Smooth muscle cell (in vitro differentiated cells): ENCODE results near the gene TOM1L2. TPM values are rescaled to one million over a fixed set of nuclear protein-coding genes. Genes with fewer than 3 reads are reported as not detected.

Experiments
- DNase-seq: peaks from one replicate; lab custom pipeline; 2025; ENCODE audit not compliant: unreplicated experiment; lab: John Stamatoyannopoulos, UW
- H2AFZ ChIP-seq: fragments of 200-600 bp; sonication (generic); 2 replicates; pipeline ENCODE4 v1.6.0; 2016; ENCODE audit warnings: antibody characterized with exemption, low read depth, mild to moderate bottlenecking
- H3F3A ChIP-seq: fragments of 200-600 bp; sonication (generic); 2 replicates; pipeline ENCODE4 v1.6.0; 2017; ENCODE audit warnings: antibody characterized with exemption, low read depth
- H3K27ac ChIP-seq: fragments of 200-600 bp; sonication (generic); 2 replicates; pipeline ENCODE4 v1.5.1; 2016; ENCODE audit warnings: low read depth, mild to moderate bottlenecking
- H3K27me3 ChIP-seq: fragments of 200-600 bp; sonication (generic); 2 replicates; pipeline ENCODE4 v1.6.1; 2016; ENCODE audit warnings: low read depth, mild to moderate bottlenecking
- H3K36me3 ChIP-seq: fragments of 200-600 bp; sonication (generic); 2 replicates; pipeline ENCODE4 v1.5.1; 2016; ENCODE audit warnings: low read depth
- H3K4me1 ChIP-seq: fragments of 200-600 bp; sonication (generic); 2 replicates; pipeline ENCODE4 v1.5.1; 2016; ENCODE audit warnings: low read depth
- H3K4me2 ChIP-seq: fragments of 200-600 bp; sonication (generic); 2 replicates; pipeline ENCODE4 v1.6.0; 2016; ENCODE audit warnings: mild to moderate bottlenecking
- H3K4me3 ChIP-seq: fragments of 200-600 bp; sonication (generic); 2 replicates; pipeline ENCODE4 v1.5.1; 2016; ENCODE audit warnings: mild to moderate bottlenecking
- H3K79me2 ChIP-seq: fragments of 200-600 bp; sonication (generic); 2 replicates; pipeline ENCODE4 v1.6.0; 2016; ENCODE audit warnings: low read depth, mild to moderate bottlenecking
- H3K9ac ChIP-seq: fragments of 200-600 bp; sonication (generic); 2 replicates; pipeline ENCODE4 v1.6.0; 2016; ENCODE audit warnings: low read depth
- H3K9me3 ChIP-seq: fragments of 200-600 bp; sonication (generic); replicated peaks from 2 replicates; pipeline ENCODE4 v1.5.1; 2016; ENCODE audit warnings: low read depth
- H4K20me1 ChIP-seq: fragments of 200-600 bp; sonication (generic); 2 replicates; pipeline ENCODE4 v1.6.0; 2016; ENCODE audit warnings: low read depth
- WGBS: methylation state at CpG from one replicate; pipeline ENCODE4 v1.1.7; 2016; ENCODE audit warnings: low lambda C conversion rate; 5-methylcytosine and 5-hydroxymethylcytosine counted together
- polyA plus RNA-seq: library from polyadenylated mRNA; unstranded; fragments of >200 nt; fragmentation: Nextera tagmentation; extraction: Ambion mirVana; gene quantifications from 2 replicates; pipeline ENCODE4 v1.2.1, GENCODE V29; 2016
- total RNA-seq: library from RNA; depleted of rRNA; stranded (reverse); fragments of >200 nt; gene quantifications from 2 replicates; pipeline ENCODE4 v1.2.3, GENCODE V29; 2014
- TF ChIP-seq, protein P1 (sequence below): fragments of 200-600 bp; sonication (generic); IDR thresholded peaks from 2 replicates; pipeline ENCODE4 v1.5.1; 2017; ENCODE audit warnings: borderline replicate concordance, mild to moderate bottlenecking, antibody characterized with exemption; ENCODE audit not compliant: insufficient read depth, poor library complexity, severe bottlenecking

TOM1L2 gene
- total and polyA plus RNA-seq, 2 experiments from 2014 or later: 20.3 to 27.0 TPM

DNA sequence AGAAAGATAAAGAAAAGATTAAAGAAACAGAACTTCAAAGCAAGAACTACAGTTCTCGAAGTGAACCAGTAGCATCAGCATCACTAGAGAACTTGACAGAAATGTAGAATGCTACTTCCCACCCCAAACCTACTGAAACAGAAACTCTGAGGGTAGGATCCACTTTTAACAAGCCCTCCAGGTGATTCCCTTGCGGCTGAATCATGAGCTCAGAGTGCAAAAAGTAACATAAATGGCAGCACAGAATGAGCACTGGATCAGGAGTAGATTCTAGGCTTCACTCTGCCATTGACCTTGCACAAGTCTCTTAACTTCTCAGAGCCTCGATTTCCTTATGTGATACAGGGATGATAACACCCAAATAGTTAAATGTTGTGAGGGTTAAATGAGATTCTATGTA is 5.8 kb downstream of the TOM1L2 start:
- Histone ChIP-seq H3K36me3 (no peaks in the 10 kb centered on the region), H3K4me1 (peaks cover 2% of the 10 kb centered on the region), H3K4me3 (no peak overlapping the region), H4K20me1 (peaks cover 76% of the 10 kb centered on the region), H3K27ac (no peak overlapping the region), H3K27me3 (no peaks in the 10 kb centered on the region), H3K9ac (no peak overlapping the region), H3K79me2 (peaks cover 94% of the 10 kb centered on the region), H3K4me2 (no peak overlapping the region), H3K9me3 (no peaks in the 10 kb centered on the region), H3F3A (no peaks in the 10 kb centered on the region), H2AFZ (no peak overlapping the region)
- TF ChIP-seq, protein P1, sequence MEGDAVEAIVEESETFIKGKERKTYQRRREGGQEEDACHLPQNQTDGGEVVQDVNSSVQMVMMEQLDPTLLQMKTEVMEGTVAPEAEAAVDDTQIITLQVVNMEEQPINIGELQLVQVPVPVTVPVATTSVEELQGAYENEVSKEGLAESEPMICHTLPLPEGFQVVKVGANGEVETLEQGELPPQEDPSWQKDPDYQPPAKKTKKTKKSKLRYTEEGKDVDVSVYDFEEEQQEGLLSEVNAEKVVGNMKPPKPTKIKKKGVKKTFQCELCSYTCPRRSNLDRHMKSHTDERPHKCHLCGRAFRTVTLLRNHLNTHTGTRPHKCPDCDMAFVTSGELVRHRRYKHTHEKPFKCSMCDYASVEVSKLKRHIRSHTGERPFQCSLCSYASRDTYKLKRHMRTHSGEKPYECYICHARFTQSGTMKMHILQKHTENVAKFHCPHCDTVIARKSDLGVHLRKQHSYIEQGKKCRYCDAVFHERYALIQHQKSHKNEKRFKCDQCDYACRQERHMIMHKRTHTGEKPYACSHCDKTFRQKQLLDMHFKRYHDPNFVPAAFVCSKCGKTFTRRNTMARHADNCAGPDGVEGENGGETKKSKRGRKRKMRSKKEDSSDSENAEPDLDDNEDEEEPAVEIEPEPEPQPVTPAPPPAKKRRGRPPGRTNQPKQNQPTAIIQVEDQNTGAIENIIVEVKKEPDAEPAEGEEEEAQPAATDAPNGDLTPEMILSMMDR: no peak
- 90% methylated on average over 3 of the region's 3 CpGs for WGBS
- no peak for DNase-seq

- no peak overlapping the region for H3K9ac ChIP-seq
- H3K27ac ChIP-seq: no peak overlapping the region
- H3K36me3 ChIP-seq: no peaks in the 10 kb centered on the region
- H2AFZ ChIP-seq: no peak overlapping the region
- TF ChIP-seq, protein P1: no peak
- no peak overlapping the region for H3K4me3 ChIP-seq
- H3K27me3 ChIP-seq: no peaks in the 10 kb centered on the region
- H3K9me3 ChIP-seq: no peaks in the 10 kb centered on the region
- no peaks in the 10 kb centered on the region for H3K4me1 ChIP-seq
- peaks cover 74% of the 10 kb centered on the region for H4K20me1 ChIP-seq
- peaks cover 94% of the 10 kb centered on the region for H3K79me2 ChIP-seq
- peaks cover 4% of the 10 kb centered on the region for H3F3A ChIP-seq
- 90% methylated on average over 2 of the region's 2 CpGs for WGBS
- DNase-seq: no peak
- no peak overlapping the region for H3K4me2 ChIP-seq
Observed at GRCh38 chr17:17965152-17965721, 7.0 kb downstream of the TOM1L2 start.

- no peak overlapping the region for H3K9ac ChIP-seq
- no peak overlapping the region for H3K4me3 ChIP-seq
- peaks cover under 1% of the 10 kb centered on the region for H3K4me1 ChIP-seq
- no peak overlapping the region for H3K4me2 ChIP-seq
- peaks cover 75% of the 10 kb centered on the region for H4K20me1 ChIP-seq
- H3K9me3 ChIP-seq: no peaks in the 10 kb centered on the region
- 76% methylated on average over 4 of the region's 4 CpGs for WGBS
- no peaks in the 10 kb centered on the region for H3K36me3 ChIP-seq
- H3K27me3 ChIP-seq: no peaks in the 10 kb centered on the region
- peaks cover 7% of the 10 kb centered on the region for H3F3A ChIP-seq
- H2AFZ ChIP-seq: no peak overlapping the region
- peaks cover 91% of the 10 kb centered on the region for H3K79me2 ChIP-seq
- DNase-seq: no peak
- H3K27ac ChIP-seq: no peak overlapping the region
- TF ChIP-seq, protein P1: no peak
Observed at GRCh38 chr17:17964710-17965109, 7.5 kb downstream of the TOM1L2 start.
